ENCODE measurements around the gene IL15RA.

GRCh38 chr10:5935628-5936027, 41.7 kb downstream of the IL15RA start:
- TF ChIP-seq POLR2A (IDR thresholded peaks at IDR 0.05; ENCODE audit: low read length), result no peak
- no peak for TF ChIP-seq GATA1 (IDR thresholded peaks at IDR 0.05; ENCODE audit: low read depth, low read length)

Measured in erythroblast (primary cell).